Measurements from ENCODE around the gene GKAP1.

GKAP1 gene

GRCh38 chr9:83714329-83714728 is 103.2 kb downstream of the GKAP1 start:
- Histone ChIP-seq H3K9me3 (ENCODE audit: control insufficient read depth, insufficient read depth, low read depth, low read length) (no peaks in the 10 kb centered on the region), H3K36me3 (ENCODE audit: control insufficient read depth in 2 of 2, insufficient read depth in 1 of 2, low read length in 2 of 2) (no peaks in the 10 kb centered on the region), H3K27ac (ENCODE audit: extremely low read depth, low read depth, low read length) (no peak overlapping the region), H3K4me1 (ENCODE audit: control insufficient read depth, insufficient read depth, low read length) (no peaks in the 10 kb centered on the region), H3K4me3 (ENCODE audit: low read depth, low read length) (no peak overlapping the region)
- ChIA-PET CTCF (no interaction called here), POLR2A (no interaction called here)
- TF ChIP-seq PRDM1 (tag by site-specific recombination; IDR thresholded peaks at IDR 0.05) = no peak

GRCh38 chr9:83708515-83709158 is 108.9 kb downstream of the GKAP1 start:
- H3K27ac ChIP-seq (ENCODE audit: extremely low read depth, low read depth, low read length) = peak overlapping the region; percentile 98
- CTCF ChIA-PET = interaction anchor here (0.7 to 1.5 kb wide), 4 partner anchors 30 to 113 kb away, joined by 3 to 4 read pairs (median 4); no protein-coding TSS in a partner anchor

More at GRCh38 chr9:83708515-83709158, 108.9 kb downstream of the GKAP1 start:
- TF ChIP-seq, protein P1, sequence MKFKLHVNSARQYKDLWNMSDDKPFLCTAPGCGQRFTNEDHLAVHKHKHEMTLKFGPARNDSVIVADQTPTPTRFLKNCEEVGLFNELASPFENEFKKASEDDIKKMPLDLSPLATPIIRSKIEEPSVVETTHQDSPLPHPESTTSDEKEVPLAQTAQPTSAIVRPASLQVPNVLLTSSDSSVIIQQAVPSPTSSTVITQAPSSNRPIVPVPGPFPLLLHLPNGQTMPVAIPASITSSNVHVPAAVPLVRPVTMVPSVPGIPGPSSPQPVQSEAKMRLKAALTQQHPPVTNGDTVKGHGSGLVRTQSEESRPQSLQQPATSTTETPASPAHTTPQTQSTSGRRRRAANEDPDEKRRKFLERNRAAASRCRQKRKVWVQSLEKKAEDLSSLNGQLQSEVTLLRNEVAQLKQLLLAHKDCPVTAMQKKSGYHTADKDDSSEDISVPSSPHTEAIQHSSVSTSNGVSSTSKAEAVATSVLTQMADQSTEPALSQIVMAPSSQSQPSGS (tag by site-specific recombination; IDR thresholded peaks at IDR 0.05; ENCODE audit: low read depth) = peak; percentile 92
- no peak for TF ChIP-seq KLF9 (tag by site-specific recombination; IDR thresholded peaks at IDR 0.05; ENCODE audit: low read depth)
- TF ChIP-seq ZNF175 (tag by site-specific recombination; IDR thresholded peaks at IDR 0.05) = no peak
- TF ChIP-seq PRDM10 (tag by site-specific recombination; IDR thresholded peaks at IDR 0.05) = peak; percentile 73
- TF ChIP-seq CTCF (tag by site-specific recombination; IDR thresholded peaks at IDR 0.05) = peak; percentile 24; the same call in 1 of the 2 replicates
- peak; percentile 2 for TF ChIP-seq ZNF341 (tag by site-specific recombination; IDR thresholded peaks at IDR 0.05; ENCODE audit: low read depth)
- no peak for TF ChIP-seq ZNF473 (tag by site-specific recombination; IDR thresholded peaks at IDR 0.05)
- no peak for TF ChIP-seq ZNF677 (tag by site-specific recombination; IDR thresholded peaks at IDR 0.05)
- TF ChIP-seq TRIM28 (IDR thresholded peaks at IDR 0.05; ENCODE audit: borderline replicate concordance, low read length) = no peak
- no peak for TF ChIP-seq ZNF292 (tag by site-specific recombination; IDR thresholded peaks at IDR 0.05; ENCODE audit: borderline replicate concordance, low read depth)
- TF ChIP-seq ZNF335 (tag by site-specific recombination; conservative IDR thresholded peaks at IDR 0.05) = peak; percentile 40; the same call in 1 of the 2 replicates
- no peak for TF ChIP-seq ZNF777 (tag by site-specific recombination; IDR thresholded peaks at IDR 0.05; ENCODE audit: borderline replicate concordance)
- TF ChIP-seq ZNF654 (tag by site-specific recombination; IDR thresholded peaks at IDR 0.05; ENCODE audit: low read depth) = no peak
- no peak for TF ChIP-seq ZNF530 (tag by site-specific recombination; IDR thresholded peaks at IDR 0.05; ENCODE audit: low read depth)
- TF ChIP-seq ZBTB8A (tag by site-specific recombination; IDR thresholded peaks at IDR 0.05) = peak; percentile 27; the same call in 1 of the 2 replicates
- POLR2A ChIA-PET = interaction anchor here (0.6 to 1.9 kb wide), 9 partner anchors 9 to 129 kb away, joined by 3 to 9 read pairs (median 4); partner anchors contain the start of gene IDNK
- Histone ChIP-seq H3K4me3 (ENCODE audit: low read depth, low read length) (peak overlapping the region; percentile 93), H3K4me1 (ENCODE audit: control insufficient read depth, insufficient read depth, low read length) (no peaks in the 10 kb centered on the region), H3K9me3 (ENCODE audit: control insufficient read depth, insufficient read depth, low read depth, low read length) (no peaks in the 10 kb centered on the region), H3K36me3 (ENCODE audit: control insufficient read depth in 2 of 2, insufficient read depth in 1 of 2, low read length in 2 of 2) (peaks cover 0 to 4% of the 10 kb centered on the region in 2 experiments; a peak in 1 of 3 replicates)

Measured in HEK293 (cell line).